DOHH2 (cell line): ENCODE results near the gene TLX2.
A peak's percentile ranks its signal among the peaks of the same experiment; 100 is the strongest.

Experiments
- H3F3A ChIP-seq: fragments of 200-600 bp; sonication (generic), shearing (Covaris generic); 2 replicates; pipeline ENCODE4 v1.6.0; 2016; ENCODE audit warnings: antibody characterized with exemption, mild to moderate bottlenecking; ENCODE audit not compliant: control insufficient read depth, insufficient read depth
- H3K27ac ChIP-seq: fragments of 200-600 bp; sonication (generic); 2 replicates; pipeline ENCODE4 v1.5.1; 2014; ENCODE audit warnings: low read depth, mild to moderate bottlenecking, low read length, moderate library complexity
- H3K27me3 ChIP-seq: fragments of 200-600 bp; sonication (generic); 2 replicates; pipeline ENCODE4 v1.6.1; 2014; ENCODE audit warnings: mild to moderate bottlenecking, low read length, mixed read lengths; ENCODE audit not compliant: control insufficient read depth
- H3K36me3 ChIP-seq: fragments of 200-600 bp; sonication (generic); 2 replicates; pipeline ENCODE4 v1.6.1; 2014; ENCODE audit warnings: mild to moderate bottlenecking, low read length, moderate library complexity, mixed read lengths; ENCODE audit not compliant: control insufficient read depth
- H3K4me1 ChIP-seq: fragments of 200-600 bp; sonication (generic); 2 replicates; pipeline ENCODE4 v1.6.1; 2014; ENCODE audit warnings: mild to moderate bottlenecking, low read length, mixed read lengths; ENCODE audit not compliant: control insufficient read depth
- H3K4me2 ChIP-seq: fragments of 200-600 bp; sonication (generic); 2 replicates; pipeline ENCODE4 v1.6.0; 2014; ENCODE audit warnings: mild to moderate bottlenecking, low read length, moderate library complexity
- H3K4me3 ChIP-seq: fragments of 200-600 bp; sonication (generic); 2 replicates; pipeline ENCODE4 v1.5.1; 2014; ENCODE audit warnings: mild to moderate bottlenecking, low read length, mixed read lengths
- H3K79me2 ChIP-seq: fragments of 200-600 bp; sonication (generic); 2 replicates; pipeline ENCODE4 v1.6.1; 2014; ENCODE audit warnings: mild to moderate bottlenecking, low read length, mixed read lengths; ENCODE audit not compliant: control insufficient read depth
- H3K9me2 ChIP-seq: fragments of 200-600 bp; sonication (generic); replicated peaks from 2 replicates; pipeline ENCODE4 v1.6.1; 2014; ENCODE audit warnings: mild to moderate bottlenecking, low read length, mixed read lengths; ENCODE audit not compliant: control insufficient read depth
- H3K9me3 ChIP-seq: fragments of 200-600 bp; sonication (generic); 2 replicates; pipeline ENCODE4 v1.6.1; 2014; ENCODE audit warnings: antibody characterized with exemption, low read length, mixed read lengths; ENCODE audit not compliant: control insufficient read depth, insufficient read depth
- H4K20me1 ChIP-seq: fragments of 200-600 bp; sonication (generic); 2 replicates; pipeline ENCODE4 v1.6.0; 2014; ENCODE audit warnings: low read depth, mild to moderate bottlenecking, antibody characterized with exemption, low read length, moderate library complexity; ENCODE audit not compliant: control insufficient read depth, insufficient read depth
- EZH2phosphoT487 ChIP-seq: fragments of 200-600 bp; sonication (generic); IDR thresholded peaks from 2 replicates; pipeline ENCODE4 v1.6.1; 2017; ENCODE audit warnings: borderline replicate concordance, mild to moderate bottlenecking, antibody characterized with exemption, low read length, moderate library complexity, mixed read lengths
- TF ChIP-seq, protein P1 (sequence below): fragments of 200-600 bp; sonication (generic); IDR thresholded peaks from one replicate; pipeline ENCODE4 v1.5.1; 2014; ENCODE audit warnings: antibody characterized with exemption, mild to moderate bottlenecking, low read depth, low read length; ENCODE audit not compliant: poor library complexity, severe bottlenecking

TLX2 gene

DNA sequence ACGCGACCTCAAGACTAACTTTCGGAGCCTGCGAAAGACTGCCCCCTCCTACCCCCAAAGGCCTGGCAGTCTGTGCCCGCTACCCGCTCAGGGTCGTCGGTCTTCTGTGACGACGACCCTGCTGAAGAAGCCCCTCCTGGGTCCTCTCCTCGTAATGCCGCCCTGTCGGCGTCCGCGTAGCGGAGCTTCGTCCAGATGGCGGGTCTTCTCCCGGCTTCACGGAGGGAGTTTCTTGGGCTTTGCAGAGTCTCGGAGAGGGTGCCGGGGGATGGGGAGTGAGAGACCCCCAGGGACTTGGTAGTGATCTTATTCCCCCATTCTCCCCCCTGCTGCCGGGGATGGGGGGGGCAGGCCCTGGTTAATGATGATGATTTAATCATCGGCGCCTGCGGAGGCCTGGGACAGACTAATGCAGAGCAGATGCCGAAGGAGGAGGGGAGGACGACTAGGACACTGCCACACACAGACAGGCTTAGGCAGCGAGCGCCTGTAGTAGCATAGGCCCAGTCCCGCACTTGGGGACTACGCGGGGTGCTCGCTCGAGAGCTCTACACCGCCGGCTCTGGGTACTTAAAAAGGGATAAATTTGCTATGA is 6.2 kb upstream of the TLX2 start:
- H3F3A ChIP-seq, result 0 out of 2 replicates have a peak, but pooled peaks cover 3% of the 10 kb centered on the region
- peak overlapping the region; percentile 97 for H3K4me3 ChIP-seq
- H3K27ac ChIP-seq, result peak overlapping the region; percentile 86
- H3K4me1 ChIP-seq, result peaks cover 34% of the 10 kb centered on the region
- H3K9me2 ChIP-seq, result no peaks in the 10 kb centered on the region
- H3K4me2 ChIP-seq, result peak overlapping the region; percentile 71
- H3K79me2 ChIP-seq, result peaks cover 13% of the 10 kb centered on the region
- H3K36me3 ChIP-seq, result peaks cover 14% of the 10 kb centered on the region
- no peak for TF ChIP-seq EZH2phosphoT487
- TF ChIP-seq, protein P1, sequence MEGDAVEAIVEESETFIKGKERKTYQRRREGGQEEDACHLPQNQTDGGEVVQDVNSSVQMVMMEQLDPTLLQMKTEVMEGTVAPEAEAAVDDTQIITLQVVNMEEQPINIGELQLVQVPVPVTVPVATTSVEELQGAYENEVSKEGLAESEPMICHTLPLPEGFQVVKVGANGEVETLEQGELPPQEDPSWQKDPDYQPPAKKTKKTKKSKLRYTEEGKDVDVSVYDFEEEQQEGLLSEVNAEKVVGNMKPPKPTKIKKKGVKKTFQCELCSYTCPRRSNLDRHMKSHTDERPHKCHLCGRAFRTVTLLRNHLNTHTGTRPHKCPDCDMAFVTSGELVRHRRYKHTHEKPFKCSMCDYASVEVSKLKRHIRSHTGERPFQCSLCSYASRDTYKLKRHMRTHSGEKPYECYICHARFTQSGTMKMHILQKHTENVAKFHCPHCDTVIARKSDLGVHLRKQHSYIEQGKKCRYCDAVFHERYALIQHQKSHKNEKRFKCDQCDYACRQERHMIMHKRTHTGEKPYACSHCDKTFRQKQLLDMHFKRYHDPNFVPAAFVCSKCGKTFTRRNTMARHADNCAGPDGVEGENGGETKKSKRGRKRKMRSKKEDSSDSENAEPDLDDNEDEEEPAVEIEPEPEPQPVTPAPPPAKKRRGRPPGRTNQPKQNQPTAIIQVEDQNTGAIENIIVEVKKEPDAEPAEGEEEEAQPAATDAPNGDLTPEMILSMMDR, result no peak
- H3K9me3 ChIP-seq, result no peaks in the 10 kb centered on the region
- H3K27me3 ChIP-seq, result peaks cover 19% of the 10 kb centered on the region
- H4K20me1 ChIP-seq, result no peaks in the 10 kb centered on the region

DNA sequence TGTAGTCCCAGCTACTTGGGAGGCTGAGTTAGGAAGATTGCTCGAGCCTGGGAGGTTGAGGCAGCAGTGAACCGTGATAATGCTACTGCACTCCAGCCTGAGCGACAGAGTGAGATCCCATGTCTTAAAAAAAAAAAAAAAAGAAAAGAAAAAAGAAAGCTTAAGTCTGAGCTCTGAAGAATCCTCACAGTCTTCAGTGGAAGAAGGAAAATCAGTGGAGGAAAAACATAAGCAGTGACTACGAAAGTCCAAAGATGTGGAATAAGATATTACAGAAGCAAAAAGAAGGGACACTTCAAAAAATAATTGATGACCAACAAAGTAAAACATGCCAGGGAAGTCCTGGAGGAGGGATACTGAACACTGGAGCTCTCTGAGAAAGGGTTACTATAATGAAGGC is 4.0 kb upstream of the TLX2 start:
- H3K9me2 ChIP-seq, result no peaks in the 10 kb centered on the region
- TF ChIP-seq, protein P1, result no peak
- TF ChIP-seq EZH2phosphoT487, result no peak
- H3K27me3 ChIP-seq, result peaks cover 36% of the 10 kb centered on the region
- peaks cover 39% of the 10 kb centered on the region for H3K4me1 ChIP-seq
- H3F3A ChIP-seq, result 0 out of 2 replicates have a peak, but pooled peaks cover 3% of the 10 kb centered on the region
- no peak overlapping the region for H3K4me3 ChIP-seq
- no peak overlapping the region for H3K4me2 ChIP-seq
- no peaks in the 10 kb centered on the region for H3K9me3 ChIP-seq
- no peaks in the 10 kb centered on the region for H4K20me1 ChIP-seq
- H3K27ac ChIP-seq, result no peak overlapping the region
- peaks cover 13% of the 10 kb centered on the region for H3K79me2 ChIP-seq
- peaks cover 11% of the 10 kb centered on the region for H3K36me3 ChIP-seq

DNA sequence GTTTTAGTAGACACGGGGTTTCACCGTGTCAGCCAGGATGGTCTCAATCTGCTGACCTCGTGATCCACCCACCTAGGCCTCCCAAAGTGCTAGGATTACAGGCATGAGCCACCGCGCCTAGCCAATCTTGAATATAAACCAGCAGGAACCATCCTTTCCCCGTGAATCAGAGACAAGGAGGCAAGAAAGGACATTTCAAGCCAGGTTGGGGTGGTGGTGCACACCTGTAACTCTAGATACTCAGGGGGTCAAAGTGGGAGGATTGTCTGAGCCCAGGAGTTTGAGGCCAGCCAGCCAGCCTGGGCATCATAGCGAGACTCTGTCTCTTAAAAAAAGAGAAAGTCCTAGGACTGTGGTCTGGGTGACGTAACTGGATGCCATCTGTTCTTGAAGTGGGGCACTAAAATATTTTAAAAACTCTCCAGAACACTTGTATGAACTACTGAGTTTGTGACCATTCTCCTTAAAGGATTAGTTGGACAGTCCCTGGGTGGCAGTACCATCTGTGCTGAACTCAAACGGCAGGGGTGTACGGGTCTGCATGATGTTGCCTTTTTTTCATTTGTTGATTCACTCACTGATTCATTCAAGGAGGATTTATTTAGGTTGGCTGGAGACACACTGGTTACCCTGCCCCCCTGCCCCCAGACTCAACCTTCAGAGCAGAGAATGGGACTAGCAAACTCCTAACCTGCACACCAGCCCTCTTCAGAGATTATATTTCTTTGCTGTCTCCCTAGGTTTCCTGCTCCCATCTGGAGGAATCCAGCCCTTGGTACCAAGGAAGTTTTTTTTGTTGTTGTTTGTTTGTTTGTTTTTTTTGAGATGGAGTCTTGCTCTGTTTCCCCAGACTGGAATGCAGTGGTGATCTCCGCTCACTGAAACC is 2.9 kb upstream of the TLX2 start:
- Histone ChIP-seq H3K27ac (no peak overlapping the region), H3K27me3 (peaks cover 42% of the 10 kb centered on the region)

More for the DNA sequence above, 2.9 kb upstream of the TLX2 start:
- H3K9me2 ChIP-seq, result no peaks in the 10 kb centered on the region
- H3K79me2 ChIP-seq, result peaks cover 7% of the 10 kb centered on the region
- no peaks in the 10 kb centered on the region for H3K9me3 ChIP-seq
- H3K4me3 ChIP-seq, result no peak overlapping the region
- peaks cover 30% of the 10 kb centered on the region for H3K4me1 ChIP-seq
- H3K36me3 ChIP-seq, result peaks cover 3% of the 10 kb centered on the region
- no peaks in the 10 kb centered on the region for H4K20me1 ChIP-seq
- no peak overlapping the region for H3K4me2 ChIP-seq
- TF ChIP-seq EZH2phosphoT487, result no peak
- TF ChIP-seq, protein P1, result no peak
- H3F3A ChIP-seq, result 0 out of 2 replicates have a peak, but pooled peaks cover 3% of the 10 kb centered on the region
